GM21526 (cell line): ENCODE results near the gene PTPN9.
"Not testable (repeated sequence)": the region's sequence is repeated elsewhere in the genome, so short reads cannot be mapped to it uniquely, and the experiment has no call there.

Experiments
- ATAC-seq: cut with Tn5 transposase; IDR thresholded peaks from one replicate; pipeline ENCODE4 v1.9.1; 2021; ENCODE audit warnings: moderate library complexity; ENCODE audit not compliant: unreplicated experiment, low FRiP score

Gene PTPN9

GRCh38 chr15:75455424-75455981 is 123.6 kb downstream of the PTPN9 start:
- ATAC-seq, result no peak

GRCh38 chr15:75454471-75455378 is 124.4 kb downstream of the PTPN9 start:
- no peak for ATAC-seq

GRCh38 chr15:75453703-75454470 is 125.2 kb downstream of the PTPN9 start:
- ATAC-seq, result peak; percentile 32

GRCh38 chr15:75452865-75453702 is 126.0 kb downstream of the PTPN9 start:
- ATAC-seq, result no peak

DNA sequence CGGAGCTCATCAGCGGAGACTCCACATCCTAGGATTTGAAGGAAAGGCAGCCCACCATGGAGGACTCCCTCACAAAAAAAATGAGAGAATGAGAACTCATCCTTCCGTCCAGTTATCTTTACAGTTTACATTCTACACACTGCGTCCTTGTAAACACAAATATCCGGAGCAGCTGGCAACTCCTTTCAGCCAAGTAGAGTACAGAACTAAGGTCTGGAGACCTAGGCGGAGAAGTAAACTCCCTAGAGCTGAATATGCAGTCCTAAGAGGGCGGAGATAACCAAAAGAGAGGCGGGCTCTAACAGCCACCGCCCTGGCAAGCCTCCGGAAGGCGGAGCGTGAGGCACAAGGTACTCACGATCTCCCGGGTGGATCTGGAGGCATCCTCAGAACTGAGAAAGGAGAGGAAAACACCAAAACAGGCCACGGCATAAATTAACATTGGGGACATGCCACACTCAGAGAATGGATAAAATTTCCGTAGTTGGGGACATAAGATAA is 126.7 kb downstream of the PTPN9 start:
- ATAC-seq, result no peak

- peak; percentile 35 for ATAC-seq
Measured at GRCh38 chr15:75451674-75452363, 127.3 kb downstream of the PTPN9 start, which contains the start of gene SIN3A. SIN3A (minus strand) TSS chr15:75451690; CDS start chr15:75430375, 21,315 bp downstream.

GRCh38 chr15:75451202-75451673 is 127.9 kb downstream of the PTPN9 start:
- ATAC-seq, result no peak

- ATAC-seq, result no peak
Measured at GRCh38 chr15:75450307-75451201, 128.6 kb downstream of the PTPN9 start.

DNA sequence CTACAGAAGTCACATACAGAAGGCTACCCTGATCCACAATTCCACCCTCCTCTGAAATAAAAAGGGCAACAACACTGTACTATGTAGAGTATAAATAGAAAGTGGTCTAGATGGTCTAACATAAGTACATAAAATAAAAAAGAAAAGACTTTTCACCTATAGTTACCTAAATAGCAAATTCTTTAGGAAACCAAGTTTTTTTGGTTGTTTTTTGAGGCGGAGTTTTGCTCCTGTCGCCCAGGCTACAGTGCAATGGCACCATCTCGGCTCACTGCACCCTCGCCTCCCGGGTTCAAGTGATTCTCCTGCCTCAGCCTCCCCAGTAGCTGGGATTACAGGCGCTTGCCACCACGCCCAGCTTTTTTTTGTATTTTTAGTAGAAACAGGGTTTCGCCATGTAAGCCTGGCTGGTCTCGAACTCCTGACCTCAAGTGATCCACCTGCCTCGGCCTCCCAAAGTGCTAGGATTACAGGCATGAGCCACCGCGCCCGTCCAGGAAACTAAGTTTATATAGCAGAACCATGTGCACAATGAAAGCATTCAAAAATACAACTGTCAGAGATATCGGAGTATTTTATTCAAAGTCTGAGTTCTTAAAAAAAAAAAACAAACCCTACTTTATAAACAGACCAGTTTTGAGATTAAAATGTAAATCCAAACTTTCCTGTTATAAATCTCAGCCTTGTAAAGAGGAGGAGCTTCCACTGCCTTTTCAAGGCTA is 129.4 kb downstream of the PTPN9 start:
- ATAC-seq, result no peak

- not testable (repeated sequence) for ATAC-seq
Measured at GRCh38 chr15:75448171-75448570, 130.9 kb downstream of the PTPN9 start.

GRCh38 chr15:75446151-75446550 is 133.0 kb downstream of the PTPN9 start:
- ATAC-seq, result no peak

- ATAC-seq, result not testable (repeated sequence)
Measured at GRCh38 chr15:75445324-75445723, 133.8 kb downstream of the PTPN9 start.

DNA sequence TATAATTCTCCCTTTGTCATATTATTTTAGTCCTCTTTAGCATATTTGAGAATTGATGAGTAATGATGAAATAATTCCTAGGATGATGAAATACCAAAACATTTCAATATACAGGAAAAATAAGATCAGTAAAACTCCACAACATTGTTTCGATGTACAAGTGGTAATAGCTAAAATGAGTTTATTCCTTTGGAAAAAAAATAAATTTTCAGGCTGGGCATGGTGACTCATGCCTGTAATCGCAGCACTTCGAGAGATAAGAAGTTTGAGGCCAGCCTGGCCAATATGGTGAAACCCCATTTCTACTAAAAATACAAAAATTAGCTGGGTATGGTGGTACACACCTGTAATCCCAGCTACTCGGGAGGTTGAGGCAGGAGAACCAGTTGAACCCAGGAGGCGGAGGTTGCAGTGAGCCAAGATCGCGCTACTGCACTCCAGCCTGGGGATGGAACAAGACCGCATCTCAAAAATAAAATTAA is 135.1 kb downstream of the PTPN9 start:
- ATAC-seq, result not testable (repeated sequence)

DNA sequence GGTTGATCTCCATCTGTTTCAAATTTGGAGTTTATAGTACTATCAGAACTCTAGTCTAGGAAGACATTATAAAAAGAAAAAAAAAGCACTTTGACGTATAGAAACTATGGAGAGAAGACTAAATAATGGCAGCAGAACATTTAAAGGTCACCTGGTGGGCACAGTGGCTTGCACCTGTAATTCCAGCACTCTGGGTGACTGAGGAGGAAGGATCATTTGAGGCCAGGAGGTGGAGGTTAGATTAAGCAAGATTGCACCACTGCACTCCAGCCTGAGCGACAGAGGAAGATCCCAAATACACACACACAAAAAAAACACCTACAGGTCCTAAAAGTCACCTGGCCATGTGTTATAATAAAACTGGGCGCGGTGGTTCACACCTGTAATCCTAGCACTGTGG is 141.4 kb downstream of the PTPN9 start:
- no peak for ATAC-seq

- ATAC-seq, result no peak
Measured at GRCh38 chr15:75436881-75437280, 142.2 kb downstream of the PTPN9 start.

- ATAC-seq, result no peak
Measured at GRCh38 chr15:75431682-75432081, 147.4 kb downstream of the PTPN9 start.

- no peak for ATAC-seq
Measured at GRCh38 chr15:75431270-75431669, 147.8 kb downstream of the PTPN9 start.

DNA sequence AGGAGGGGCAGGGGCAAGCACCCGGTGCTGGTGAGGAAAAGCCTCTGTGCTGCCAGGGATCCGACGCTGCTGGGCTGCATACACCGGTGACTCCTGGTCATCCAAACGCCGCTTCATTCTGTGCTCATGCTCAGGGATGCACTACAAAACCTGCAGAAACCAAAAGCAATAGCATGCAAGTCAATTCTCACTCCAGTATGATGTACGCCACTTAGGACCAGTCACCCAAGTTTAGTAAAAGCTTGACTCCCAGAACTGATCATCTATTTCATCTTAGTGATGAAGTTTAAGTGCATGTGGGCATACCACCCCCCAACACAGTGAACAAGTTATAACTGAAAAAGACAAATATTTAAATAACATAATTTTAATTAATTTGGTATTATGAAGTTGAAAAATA is 148.9 kb downstream of the PTPN9 start:
- no peak for ATAC-seq
